ENCODE results near the gene TBX15. TPM values are rescaled to one million over a fixed set of nuclear protein-coding genes. Genes with fewer than 3 reads are reported as not detected.

Gene TBX15
- total and polyA plus RNA-seq, 2 experiments from 2014 or later, result 38.7 to 41.7 TPM

DNA sequence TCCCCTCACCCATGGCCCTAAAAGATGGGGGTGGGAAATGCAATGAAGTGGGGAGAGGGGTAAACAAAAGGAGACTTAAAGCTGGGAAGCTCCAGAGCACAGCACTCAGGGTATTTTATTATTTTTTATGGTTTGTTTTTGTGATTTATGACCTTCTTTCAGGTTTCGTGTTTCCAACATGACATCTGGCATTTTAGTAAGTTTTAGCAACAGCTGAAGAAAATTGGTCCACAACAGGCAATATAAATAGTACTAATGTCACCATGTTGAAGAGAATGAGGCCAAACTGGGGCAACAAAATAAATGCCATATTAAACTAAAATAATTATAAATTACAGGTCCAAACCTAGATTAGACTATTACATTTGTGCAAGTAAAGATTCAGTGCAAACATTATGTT lies 56.3 kb downstream of the TBX15 start:
- peaks cover 45% of the 10 kb centered on the region for H3F3A ChIP-seq (ENCODE audit: insufficient read depth)
- H3K9me3 ChIP-seq (ENCODE audit: low read depth), result no peaks in the 10 kb centered on the region
- H3K4me1 ChIP-seq (ENCODE audit: insufficient read depth), result peaks cover 27% of the 10 kb centered on the region
- H3K79me2 ChIP-seq (ENCODE audit: insufficient read depth), result peaks cover 100% of the 10 kb centered on the region
- H3K4me3 ChIP-seq, result no peak overlapping the region
- TF ChIP-seq EZH2 (IDR thresholded peaks at IDR 0.05; ENCODE audit: insufficient read depth, poor library complexity, severe bottlenecking) (no peak), EZH2phosphoT487 (IDR thresholded peaks at IDR 0.05; ENCODE audit: insufficient read depth, low read depth) (no peak)
- peaks cover 36% of the 10 kb centered on the region for H4K20me1 ChIP-seq (ENCODE audit: insufficient read depth)
- peaks cover 34% of the 10 kb centered on the region for H3K36me3 ChIP-seq (ENCODE audit: low read depth)
- H3K9ac ChIP-seq, result no peak overlapping the region
- no peak overlapping the region for H2AFZ ChIP-seq
- H3K27ac ChIP-seq, result no peak overlapping the region
- no peaks in the 10 kb centered on the region for H3K27me3 ChIP-seq (replicated peaks; ENCODE audit: insufficient read depth)
- no peak overlapping the region for H3K4me2 ChIP-seq (ENCODE audit: unreplicated experiment)
- DNase-seq, result no peak
- WGBS, 2 experiments (ENCODE audit: low coverage in 1 of 2, low lambda C conversion rate in 2 of 2, missing lambda C conversion rate in 2 of 2), result 60 to 71% methylated on average over 1 of the region's 1 CpG
- in situ Hi-C loops (cut with MboI), result no loop called here
- H3K9me2 ChIP-seq (ENCODE audit: insufficient read depth), result no peaks in the 10 kb centered on the region

DNA sequence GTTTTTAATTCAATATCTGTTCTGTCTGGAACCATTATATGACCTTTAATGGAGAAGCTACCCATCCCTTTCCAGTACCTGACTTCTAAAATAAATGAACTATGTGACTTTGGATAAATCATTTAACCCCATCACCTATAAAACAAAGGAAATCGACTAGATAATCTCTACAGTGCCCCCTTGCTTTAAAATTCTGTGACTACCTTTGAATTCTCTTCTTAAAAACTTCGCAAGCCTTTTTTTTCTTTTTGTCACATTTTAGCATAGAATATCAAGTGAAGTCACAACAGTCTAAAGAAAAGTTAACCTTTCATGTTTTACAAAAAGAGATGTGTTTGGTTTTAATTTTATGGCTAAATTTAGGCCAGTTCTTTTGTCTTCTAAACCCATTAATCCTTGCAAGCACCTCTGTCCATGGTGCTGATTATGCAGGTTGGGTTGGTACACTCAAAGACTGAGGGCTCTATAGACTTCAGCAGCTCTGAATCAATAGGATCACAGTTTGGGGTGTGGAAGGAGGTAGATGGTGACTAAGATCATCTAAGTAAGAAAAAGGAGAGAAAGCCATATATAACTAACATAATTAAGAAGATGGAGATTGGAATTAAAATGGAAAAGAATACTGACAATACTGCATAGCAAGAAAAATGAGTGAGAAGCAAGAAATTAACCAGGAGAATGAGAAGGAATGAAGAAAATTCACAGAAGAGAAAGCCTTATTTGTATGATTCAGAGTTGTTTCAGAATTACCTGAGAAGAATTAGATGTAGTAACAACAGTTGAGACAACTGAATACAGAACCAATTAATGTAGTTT lies 59.2 kb downstream of the TBX15 start:
- no peaks in the 10 kb centered on the region for H3K27me3 ChIP-seq (replicated peaks; ENCODE audit: insufficient read depth)
- in situ Hi-C loops (cut with MboI), result no loop called here
- peaks cover 29% of the 10 kb centered on the region for H3F3A ChIP-seq (ENCODE audit: insufficient read depth)
- H3K4me3 ChIP-seq, result no peak overlapping the region
- DNase-seq, result peak; percentile 50
- H3K36me3 ChIP-seq (ENCODE audit: low read depth), result peaks cover 55% of the 10 kb centered on the region
- peaks cover 7% of the 10 kb centered on the region for H3K4me1 ChIP-seq (ENCODE audit: insufficient read depth)
- no peak overlapping the region for H2AFZ ChIP-seq
- H3K9ac ChIP-seq, result no peak overlapping the region
- H4K20me1 ChIP-seq (ENCODE audit: insufficient read depth), result peaks cover 31% of the 10 kb centered on the region
- H3K79me2 ChIP-seq (ENCODE audit: insufficient read depth), result peaks cover 95% of the 10 kb centered on the region
- H3K9me3 ChIP-seq (ENCODE audit: low read depth), result no peaks in the 10 kb centered on the region
- TF ChIP-seq EZH2phosphoT487 (IDR thresholded peaks at IDR 0.05; ENCODE audit: insufficient read depth, low read depth) (no peak), EZH2 (IDR thresholded peaks at IDR 0.05; ENCODE audit: insufficient read depth, poor library complexity, severe bottlenecking) (no peak)
- H3K27ac ChIP-seq, result no peak overlapping the region
- 51 to 58% methylated on average over 2 of the region's 2 CpGs for WGBS, 2 experiments (ENCODE audit: low coverage in 1 of 2, low lambda C conversion rate in 2 of 2, missing lambda C conversion rate in 2 of 2)
- no peak overlapping the region for H3K4me2 ChIP-seq (ENCODE audit: unreplicated experiment)
- no peaks in the 10 kb centered on the region for H3K9me2 ChIP-seq (ENCODE audit: insufficient read depth)

DNA sequence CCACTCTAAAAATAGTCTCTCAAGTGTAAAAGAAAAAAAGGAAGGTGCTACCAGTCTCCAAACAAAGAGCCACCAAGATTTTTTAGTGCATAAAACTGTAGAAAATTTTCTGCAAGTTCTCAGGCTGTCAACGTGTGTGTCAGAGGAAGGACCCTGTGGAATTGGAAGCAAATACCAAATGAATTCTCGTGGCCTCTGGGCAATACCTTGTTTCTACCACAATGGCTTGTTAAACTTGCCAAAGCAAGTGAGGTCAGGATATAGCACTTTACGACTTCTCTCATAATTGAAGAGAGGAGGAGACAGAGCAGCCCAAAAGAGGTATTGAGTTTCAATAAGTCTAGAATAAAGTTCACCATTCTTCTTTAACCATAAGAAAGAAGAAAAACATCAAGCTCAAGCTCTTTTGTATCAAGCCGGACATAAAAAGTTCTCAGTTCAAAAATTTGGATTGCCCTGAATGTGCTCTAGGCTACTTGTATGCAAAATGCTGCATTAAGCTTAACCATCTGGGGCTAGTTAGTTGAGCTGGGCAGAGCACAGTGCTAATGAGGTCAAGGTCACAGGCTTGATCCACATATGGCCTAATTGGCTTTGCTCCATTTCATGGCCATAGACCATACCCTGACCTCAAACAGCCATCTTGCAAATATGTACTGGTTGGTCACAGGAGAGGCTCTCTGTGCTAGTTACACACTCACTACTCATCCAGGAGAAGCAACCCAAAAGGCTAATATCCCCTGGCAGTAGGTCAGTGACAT lies 60.5 kb downstream of the TBX15 start:
- Histone ChIP-seq H3K4me1 (ENCODE audit: insufficient read depth) (no peaks in the 10 kb centered on the region), H3K4me2 (ENCODE audit: unreplicated experiment) (no peak overlapping the region), H3K79me2 (ENCODE audit: insufficient read depth) (peaks cover 91% of the 10 kb centered on the region), H2AFZ (no peak overlapping the region), H3K9me3 (ENCODE audit: low read depth) (no peaks in the 10 kb centered on the region), H3K4me3 (no peak overlapping the region), H3K9me2 (ENCODE audit: insufficient read depth) (no peaks in the 10 kb centered on the region), H3K36me3 (ENCODE audit: low read depth) (peaks cover 69% of the 10 kb centered on the region), H4K20me1 (ENCODE audit: insufficient read depth) (peaks cover 29% of the 10 kb centered on the region), H3K9ac (no peak overlapping the region), H3K27ac (no peak overlapping the region), H3F3A (ENCODE audit: insufficient read depth) (peaks cover 19% of the 10 kb centered on the region; the same call in 1 of the 2 replicates), H3K27me3 (replicated peaks; ENCODE audit: insufficient read depth) (no peaks in the 10 kb centered on the region)
- 87 to 89% methylated on average over 4 of the region's 4 CpGs for WGBS, 2 experiments (ENCODE audit: low coverage in 1 of 2, low lambda C conversion rate in 2 of 2, missing lambda C conversion rate in 2 of 2)
- in situ Hi-C loops (cut with MboI), result no loop called here
- TF ChIP-seq EZH2phosphoT487 (IDR thresholded peaks at IDR 0.05; ENCODE audit: insufficient read depth, low read depth) (no peak), EZH2 (IDR thresholded peaks at IDR 0.05; ENCODE audit: insufficient read depth, poor library complexity, severe bottlenecking) (no peak)
- DNase-seq, result no peak

DNA sequence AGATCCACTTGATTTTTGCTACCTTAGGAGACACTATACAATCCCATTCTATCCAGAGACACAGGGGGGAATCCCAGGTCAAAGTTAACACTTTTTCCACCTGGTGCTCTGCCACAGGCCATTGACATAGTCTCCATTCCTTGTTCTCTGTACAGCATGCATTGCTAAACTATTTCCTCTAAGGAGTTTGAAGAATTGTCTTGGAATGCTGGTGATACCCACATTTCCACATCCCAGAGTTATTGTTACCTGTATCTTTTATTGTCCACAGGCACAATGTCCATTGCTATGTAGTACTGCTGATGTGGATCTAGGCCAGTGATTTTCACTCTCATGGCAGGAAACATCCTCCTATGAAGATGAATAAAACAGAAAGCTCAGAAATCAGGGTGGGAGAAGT lies 61.9 kb downstream of the TBX15 start:
- TF ChIP-seq EZH2phosphoT487 (IDR thresholded peaks at IDR 0.05; ENCODE audit: insufficient read depth, low read depth) (no peak), EZH2 (IDR thresholded peaks at IDR 0.05; ENCODE audit: insufficient read depth, poor library complexity, severe bottlenecking) (no peak)

More for the DNA sequence above, 61.9 kb downstream of the TBX15 start:
- Histone ChIP-seq H3K79me2 (ENCODE audit: insufficient read depth) (peaks cover 80% of the 10 kb centered on the region), H3K9me2 (ENCODE audit: insufficient read depth) (no peaks in the 10 kb centered on the region), H2AFZ (no peak overlapping the region), H3K27ac (no peak overlapping the region), H3K36me3 (ENCODE audit: low read depth) (peaks cover 82% of the 10 kb centered on the region), H3K27me3 (replicated peaks; ENCODE audit: insufficient read depth) (no peaks in the 10 kb centered on the region), H3K9me3 (ENCODE audit: low read depth) (no peaks in the 10 kb centered on the region), H3K9ac (no peak overlapping the region), H4K20me1 (ENCODE audit: insufficient read depth) (peaks cover 29% of the 10 kb centered on the region), H3K4me2 (ENCODE audit: unreplicated experiment) (no peak overlapping the region), H3K4me1 (ENCODE audit: insufficient read depth) (no peaks in the 10 kb centered on the region), H3K4me3 (no peak overlapping the region), H3F3A (ENCODE audit: insufficient read depth) (peaks cover 19% of the 10 kb centered on the region; the same call in 1 of the 2 replicates)
- in situ Hi-C loops (cut with MboI), result no loop called here
- no peak for DNase-seq

Measured in GM23248 (cell line).